ENCODE results near the gene RAB8B. TPM values are rescaled to one million over a fixed set of nuclear protein-coding genes. Genes with fewer than 3 reads are reported as not detected.

The RAB8B gene
- total and polyA plus RNA-seq, 4 donors, result 3.8 to 26.5 (median 7.6) TPM

DNA sequence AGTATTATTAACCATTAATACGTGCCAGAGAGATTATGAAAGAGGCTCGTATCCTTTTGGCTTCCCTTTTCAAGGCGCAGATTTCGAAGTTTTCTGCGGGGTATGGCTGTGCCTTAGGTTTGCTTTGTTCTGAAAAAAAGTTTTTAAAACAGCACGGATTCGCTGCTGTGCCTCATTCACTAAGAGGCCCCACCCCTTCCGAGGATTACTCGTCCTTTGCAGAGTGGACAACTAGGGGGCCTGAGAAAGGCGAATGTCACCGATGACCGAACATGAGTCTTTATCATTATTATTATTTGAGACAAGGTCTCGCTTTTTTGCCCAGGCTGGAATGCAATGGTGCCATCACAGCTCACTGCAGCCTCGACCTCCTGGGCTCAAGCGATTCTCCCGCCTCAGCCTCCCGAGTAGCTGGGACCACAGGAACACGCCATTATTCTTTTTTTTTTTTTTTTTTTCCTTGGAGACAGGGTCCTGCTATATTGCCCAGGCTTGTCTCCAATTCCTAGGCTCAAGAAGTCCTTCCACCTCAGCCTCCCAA, 31.4 kb upstream of the RAB8B start:
- Histone ChIP-seq H3K4me1 (ENCODE audit: control insufficient read depth in 4 of 4, insufficient read depth in 4 of 4, low read length in 3 of 4) (peaks cover 0 to 14% (median 2%) of the 10 kb centered on the region in 4 donors), H3K27me3 (ENCODE audit: control insufficient read depth in 4 of 4, insufficient read depth in 4 of 4, low read length in 3 of 4) (no peaks in the 10 kb centered on the region), H3K36me3 (ENCODE audit: control insufficient read depth in 4 of 4, insufficient read depth in 3 of 4, low read depth in 1 of 4, low read length in 3 of 4) (peaks cover 0 to 4% (median under 1%) of the 10 kb centered on the region in 4 donors), H3K9ac (ENCODE audit: low read depth in 1 of 2, low read length in 2 of 2) (peak overlapping the region; percentile 75 to 95), H3K4me3 (ENCODE audit: low read depth in 1 of 3, low read length in 3 of 3) (peak overlapping the region; percentile 74 to 90 (median 88)), H3K9me3 (ENCODE audit: control insufficient read depth in 4 of 4, low read length in 3 of 4) (no peaks in the 10 kb centered on the region), H3K27ac (ENCODE audit: low read depth in 1 of 2, low read length in 2 of 2) (peak overlapping the region; percentile 82 to 96)
- WGBS, result 8% methylated on average over 18 of the region's 18 CpGs
- TF ChIP-seq, protein P1, sequence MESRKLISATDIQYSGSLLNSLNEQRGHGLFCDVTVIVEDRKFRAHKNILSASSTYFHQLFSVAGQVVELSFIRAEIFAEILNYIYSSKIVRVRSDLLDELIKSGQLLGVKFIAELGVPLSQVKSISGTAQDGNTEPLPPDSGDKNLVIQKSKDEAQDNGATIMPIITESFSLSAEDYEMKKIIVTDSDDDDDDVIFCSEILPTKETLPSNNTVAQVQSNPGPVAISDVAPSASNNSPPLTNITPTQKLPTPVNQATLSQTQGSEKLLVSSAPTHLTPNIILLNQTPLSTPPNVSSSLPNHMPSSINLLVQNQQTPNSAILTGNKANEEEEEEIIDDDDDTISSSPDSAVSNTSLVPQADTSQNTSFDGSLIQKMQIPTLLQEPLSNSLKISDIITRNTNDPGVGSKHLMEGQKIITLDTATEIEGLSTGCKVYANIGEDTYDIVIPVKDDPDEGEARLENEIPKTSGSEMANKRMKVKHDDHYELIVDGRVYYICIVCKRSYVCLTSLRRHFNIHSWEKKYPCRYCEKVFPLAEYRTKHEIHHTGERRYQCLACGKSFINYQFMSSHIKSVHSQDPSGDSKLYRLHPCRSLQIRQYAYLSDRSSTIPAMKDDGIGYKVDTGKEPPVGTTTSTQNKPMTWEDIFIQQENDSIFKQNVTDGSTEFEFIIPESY (IDR thresholded peaks at IDR 0.05), result no peak
- TF ChIP-seq FOXA2 (IDR thresholded peaks at IDR 0.05) (no peak), SP1 (IDR thresholded peaks at IDR 0.05) (no peak)
- TF ChIP-seq, protein P2, sequence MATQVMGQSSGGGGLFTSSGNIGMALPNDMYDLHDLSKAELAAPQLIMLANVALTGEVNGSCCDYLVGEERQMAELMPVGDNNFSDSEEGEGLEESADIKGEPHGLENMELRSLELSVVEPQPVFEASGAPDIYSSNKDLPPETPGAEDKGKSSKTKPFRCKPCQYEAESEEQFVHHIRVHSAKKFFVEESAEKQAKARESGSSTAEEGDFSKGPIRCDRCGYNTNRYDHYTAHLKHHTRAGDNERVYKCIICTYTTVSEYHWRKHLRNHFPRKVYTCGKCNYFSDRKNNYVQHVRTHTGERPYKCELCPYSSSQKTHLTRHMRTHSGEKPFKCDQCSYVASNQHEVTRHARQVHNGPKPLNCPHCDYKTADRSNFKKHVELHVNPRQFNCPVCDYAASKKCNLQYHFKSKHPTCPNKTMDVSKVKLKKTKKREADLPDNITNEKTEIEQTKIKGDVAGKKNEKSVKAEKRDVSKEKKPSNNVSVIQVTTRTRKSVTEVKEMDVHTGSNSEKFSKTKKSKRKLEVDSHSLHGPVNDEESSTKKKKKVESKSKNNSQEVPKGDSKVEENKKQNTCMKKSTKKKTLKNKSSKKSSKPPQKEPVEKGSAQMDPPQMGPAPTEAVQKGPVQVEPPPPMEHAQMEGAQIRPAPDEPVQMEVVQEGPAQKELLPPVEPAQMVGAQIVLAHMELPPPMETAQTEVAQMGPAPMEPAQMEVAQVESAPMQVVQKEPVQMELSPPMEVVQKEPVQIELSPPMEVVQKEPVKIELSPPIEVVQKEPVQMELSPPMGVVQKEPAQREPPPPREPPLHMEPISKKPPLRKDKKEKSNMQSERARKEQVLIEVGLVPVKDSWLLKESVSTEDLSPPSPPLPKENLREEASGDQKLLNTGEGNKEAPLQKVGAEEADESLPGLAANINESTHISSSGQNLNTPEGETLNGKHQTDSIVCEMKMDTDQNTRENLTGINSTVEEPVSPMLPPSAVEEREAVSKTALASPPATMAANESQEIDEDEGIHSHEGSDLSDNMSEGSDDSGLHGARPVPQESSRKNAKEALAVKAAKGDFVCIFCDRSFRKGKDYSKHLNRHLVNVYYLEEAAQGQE (IDR thresholded peaks at IDR 0.05), result no peak
- TF ChIP-seq, protein P3, sequence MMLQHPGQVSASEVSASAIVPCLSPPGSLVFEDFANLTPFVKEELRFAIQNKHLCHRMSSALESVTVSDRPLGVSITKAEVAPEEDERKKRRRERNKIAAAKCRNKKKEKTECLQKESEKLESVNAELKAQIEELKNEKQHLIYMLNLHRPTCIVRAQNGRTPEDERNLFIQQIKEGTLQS (IDR thresholded peaks at IDR 0.05), result no peak
- peak; percentile 58 for DNase-seq (ENCODE audit: low spot score)

DNA sequence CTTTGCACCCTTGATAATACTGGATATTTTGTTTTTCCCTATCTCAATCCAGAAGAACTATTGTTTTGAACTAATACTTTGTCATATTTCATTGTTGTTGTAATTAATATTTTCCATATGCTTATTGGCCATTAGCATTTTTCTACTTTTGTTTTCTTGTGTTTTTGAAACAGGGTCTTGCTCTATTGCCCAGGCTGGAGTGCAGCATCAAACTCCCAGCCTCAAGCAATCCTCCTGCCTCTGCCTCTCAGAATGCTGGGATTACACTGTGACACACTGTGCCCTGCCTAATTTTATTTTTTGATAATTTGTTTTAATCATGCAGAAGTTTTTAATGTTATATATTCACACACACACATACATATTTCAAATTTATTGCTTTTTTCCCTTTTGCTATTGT, 28.8 kb upstream of the RAB8B start:
- no peak for TF ChIP-seq RXRA (IDR thresholded peaks at IDR 0.05)
- TF ChIP-seq FOXA1 (IDR thresholded peaks at IDR 0.05), result no peak
- peaks cover 0 to 14% (median 2%) of the 10 kb centered on the region in 4 donors for H3K4me1 ChIP-seq (ENCODE audit: control insufficient read depth in 4 of 4, insufficient read depth in 4 of 4, low read length in 3 of 4)
- DNase-seq (ENCODE audit: low spot score), result no peak

DNA sequence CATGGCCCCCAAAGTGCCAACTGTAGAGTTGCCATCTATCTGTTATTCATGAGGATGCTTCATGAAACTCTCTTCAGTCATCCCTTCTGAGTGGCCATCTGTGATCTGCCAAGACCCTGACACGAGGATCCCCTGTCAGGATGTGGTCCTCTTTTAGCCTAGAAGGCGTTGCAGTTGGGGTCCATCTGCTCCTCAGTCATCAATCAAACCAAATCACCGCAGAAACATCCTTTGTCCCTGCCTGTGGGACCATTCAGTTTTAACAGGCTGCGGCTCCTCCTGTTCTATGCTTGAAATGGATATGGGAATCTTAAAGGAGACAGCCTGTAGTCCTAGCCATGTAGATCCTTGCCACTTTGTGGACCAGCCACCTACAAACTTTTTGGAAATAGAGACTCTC, 26.2 kb upstream of the RAB8B start:
- 92% methylated on average over 4 of the region's 4 CpGs for WGBS
- H3K27ac ChIP-seq (ENCODE audit: low read depth in 1 of 2, low read length in 2 of 2), result no peak overlapping the region
- H3K9ac ChIP-seq (ENCODE audit: low read depth in 1 of 2, low read length in 2 of 2), result no peak overlapping the region
- H3K27me3 ChIP-seq (ENCODE audit: control insufficient read depth in 4 of 4, insufficient read depth in 4 of 4, low read length in 3 of 4), result no peaks in the 10 kb centered on the region
- no peak overlapping the region for H3K4me3 ChIP-seq (ENCODE audit: low read depth in 1 of 3, low read length in 3 of 3)
- H3K4me1 ChIP-seq (ENCODE audit: control insufficient read depth in 4 of 4, insufficient read depth in 4 of 4, low read length in 3 of 4), result peaks cover 0 to 2% (median under 1%) of the 10 kb centered on the region in 4 donors
- no peaks in the 10 kb centered on the region for H3K9me3 ChIP-seq (ENCODE audit: control insufficient read depth in 4 of 4, low read length in 3 of 4)
- DNase-seq (ENCODE audit: low spot score), result no peak
- no peaks in the 10 kb centered on the region for H3K36me3 ChIP-seq (ENCODE audit: control insufficient read depth in 4 of 4, insufficient read depth in 3 of 4, low read depth in 1 of 4, low read length in 3 of 4)
- TF ChIP-seq, protein P1 (IDR thresholded peaks at IDR 0.05), result no peak
- TF ChIP-seq NR2F2 (IDR thresholded peaks at IDR 0.05) (no peak), EGR1 (IDR thresholded peaks at IDR 0.05; ENCODE audit: low read depth in 2 of 2) (no peak), TAF1 (conservative IDR thresholded peaks at IDR 0.05) (no peak), JUND (IDR thresholded peaks at IDR 0.05) (no peak)
- TF ChIP-seq, protein P3 (IDR thresholded peaks at IDR 0.05), result no peak

More for the DNA sequence above, 28.8 kb upstream of the RAB8B start:
- H3K27ac ChIP-seq (ENCODE audit: low read depth in 1 of 2, low read length in 2 of 2), result no peak overlapping the region
- H3K9me3 ChIP-seq (ENCODE audit: control insufficient read depth in 4 of 4, low read length in 3 of 4), result no peaks in the 10 kb centered on the region
- no peak overlapping the region for H3K9ac ChIP-seq (ENCODE audit: low read depth in 1 of 2, low read length in 2 of 2)
- H3K27me3 ChIP-seq (ENCODE audit: control insufficient read depth in 4 of 4, insufficient read depth in 4 of 4, low read length in 3 of 4), result no peaks in the 10 kb centered on the region
- no peaks in the 10 kb centered on the region for H3K36me3 ChIP-seq (ENCODE audit: control insufficient read depth in 4 of 4, insufficient read depth in 3 of 4, low read depth in 1 of 4, low read length in 3 of 4)
- no peak overlapping the region for H3K4me3 ChIP-seq (ENCODE audit: low read depth in 1 of 3, low read length in 3 of 3)
